22Rv1 (cell line): ENCODE results near the gene EIPR1.

Experiments
- H3K27ac ChIP-seq: fragments of 450-650 bp; 2 replicates; pipeline ENCODE4 v1.5.1; 2017
- ZFX ChIP-seq: fragments of 450-650 bp; IDR thresholded peaks from 2 replicates; pipeline ENCODE4 v1.6.1; 2017; ENCODE audit warnings: antibody characterized with exemption, borderline replicate concordance
- TF ChIP-seq, protein P1 (sequence below): fragments of 450-650 bp; IDR thresholded peaks from 2 replicates; pipeline ENCODE4 v1.5.1; 2017; ENCODE audit warnings: mild to moderate bottlenecking

Gene EIPR1

DNA sequence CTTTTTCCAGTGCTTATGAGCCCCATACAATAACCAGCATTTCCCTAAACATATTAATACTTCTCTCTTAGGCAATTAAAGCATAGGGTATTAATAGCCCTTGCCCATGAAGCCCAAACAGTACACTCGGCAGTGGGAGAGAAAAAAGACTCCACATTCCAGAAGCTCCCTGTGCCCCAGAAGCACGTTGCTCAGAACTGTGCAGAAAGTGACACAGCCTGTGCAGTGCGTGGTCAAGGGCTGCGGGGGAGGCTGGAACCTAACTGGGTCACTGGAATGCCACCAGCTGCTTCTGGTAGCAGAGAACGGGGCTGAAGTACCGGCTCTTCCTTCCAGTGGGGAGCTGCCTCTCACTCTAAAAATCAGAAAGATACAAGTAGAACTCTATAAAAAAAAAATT is 32.7 kb downstream of the EIPR1 start:
- TF ChIP-seq, protein P1, sequence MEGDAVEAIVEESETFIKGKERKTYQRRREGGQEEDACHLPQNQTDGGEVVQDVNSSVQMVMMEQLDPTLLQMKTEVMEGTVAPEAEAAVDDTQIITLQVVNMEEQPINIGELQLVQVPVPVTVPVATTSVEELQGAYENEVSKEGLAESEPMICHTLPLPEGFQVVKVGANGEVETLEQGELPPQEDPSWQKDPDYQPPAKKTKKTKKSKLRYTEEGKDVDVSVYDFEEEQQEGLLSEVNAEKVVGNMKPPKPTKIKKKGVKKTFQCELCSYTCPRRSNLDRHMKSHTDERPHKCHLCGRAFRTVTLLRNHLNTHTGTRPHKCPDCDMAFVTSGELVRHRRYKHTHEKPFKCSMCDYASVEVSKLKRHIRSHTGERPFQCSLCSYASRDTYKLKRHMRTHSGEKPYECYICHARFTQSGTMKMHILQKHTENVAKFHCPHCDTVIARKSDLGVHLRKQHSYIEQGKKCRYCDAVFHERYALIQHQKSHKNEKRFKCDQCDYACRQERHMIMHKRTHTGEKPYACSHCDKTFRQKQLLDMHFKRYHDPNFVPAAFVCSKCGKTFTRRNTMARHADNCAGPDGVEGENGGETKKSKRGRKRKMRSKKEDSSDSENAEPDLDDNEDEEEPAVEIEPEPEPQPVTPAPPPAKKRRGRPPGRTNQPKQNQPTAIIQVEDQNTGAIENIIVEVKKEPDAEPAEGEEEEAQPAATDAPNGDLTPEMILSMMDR, result no peak
- TF ChIP-seq ZFX, result no peak
- no peak overlapping the region for H3K27ac ChIP-seq

DNA sequence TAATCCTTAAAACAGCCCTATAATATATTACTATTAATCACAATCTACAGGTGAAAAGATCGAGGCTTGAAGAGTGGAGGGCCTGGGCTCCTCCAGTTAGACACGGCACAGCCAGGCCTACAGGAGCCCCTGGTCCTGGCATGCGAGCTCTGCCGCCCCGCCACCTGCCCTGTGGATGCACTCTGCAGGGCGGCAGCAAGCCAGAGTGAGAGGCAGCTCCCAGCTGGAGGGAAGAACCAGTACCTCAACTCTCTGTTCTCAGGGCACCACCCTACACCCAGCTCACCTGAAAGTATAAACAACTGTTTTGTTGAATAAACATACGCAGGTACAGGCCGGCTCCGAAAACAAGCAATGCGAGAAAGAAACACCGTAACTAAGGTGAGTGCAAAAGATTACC is 34.6 kb downstream of the EIPR1 start:
- TF ChIP-seq, protein P1, result no peak
- TF ChIP-seq ZFX, result no peak

GRCh38 chr2:3342324-3342723 is 35.3 kb downstream of the EIPR1 start:
- H3K27ac ChIP-seq, result no peak overlapping the region
- no peak for TF ChIP-seq ZFX

More for the DNA sequence above, 34.6 kb downstream of the EIPR1 start:
- H3K27ac ChIP-seq, result no peak overlapping the region

DNA sequence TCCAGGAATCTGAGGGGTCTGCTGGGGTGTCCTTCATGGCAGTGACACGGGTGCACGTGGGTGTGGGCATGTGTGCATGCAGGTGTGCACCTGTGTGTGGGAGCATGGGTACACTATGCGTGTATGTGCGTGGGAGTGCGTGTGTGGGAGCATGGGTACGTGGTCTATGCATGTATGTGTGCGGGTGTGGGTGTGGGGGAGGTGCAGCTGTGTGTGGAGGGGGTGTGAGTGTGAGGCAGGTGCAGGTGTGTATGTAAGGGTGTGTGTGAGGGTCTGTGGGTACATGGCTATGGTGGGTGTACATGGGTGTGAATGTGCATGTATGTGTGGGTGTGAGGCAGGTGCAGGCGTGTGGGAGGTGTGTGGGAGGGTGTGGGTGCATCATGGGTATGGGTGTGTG is 36.3 kb downstream of the EIPR1 start:
- H3K27ac ChIP-seq, result no peak overlapping the region
- TF ChIP-seq ZFX, result no peak
- TF ChIP-seq, protein P1, result no peak

DNA sequence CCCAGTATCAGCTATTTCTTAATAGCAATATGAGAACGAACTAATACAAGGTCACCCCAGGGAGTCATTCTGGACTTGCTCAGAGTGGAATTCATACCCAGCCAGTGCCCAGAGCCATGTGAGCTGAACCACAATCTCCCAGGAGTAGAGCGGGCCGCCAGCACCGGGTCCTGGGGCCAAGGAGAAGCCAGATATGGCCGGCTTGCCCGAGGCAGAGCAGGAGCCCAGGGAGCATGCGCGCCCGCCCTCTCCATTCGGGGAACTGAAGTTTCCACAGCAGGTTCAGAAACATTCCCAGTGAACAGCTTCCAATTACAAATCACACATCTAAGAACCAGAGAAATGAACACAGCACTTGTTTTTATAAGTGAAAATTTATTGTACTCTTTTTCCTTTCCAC is 37.5 kb downstream of the EIPR1 start:
- no peak overlapping the region for H3K27ac ChIP-seq
- TF ChIP-seq, protein P1, result no peak
- TF ChIP-seq ZFX, result no peak

DNA sequence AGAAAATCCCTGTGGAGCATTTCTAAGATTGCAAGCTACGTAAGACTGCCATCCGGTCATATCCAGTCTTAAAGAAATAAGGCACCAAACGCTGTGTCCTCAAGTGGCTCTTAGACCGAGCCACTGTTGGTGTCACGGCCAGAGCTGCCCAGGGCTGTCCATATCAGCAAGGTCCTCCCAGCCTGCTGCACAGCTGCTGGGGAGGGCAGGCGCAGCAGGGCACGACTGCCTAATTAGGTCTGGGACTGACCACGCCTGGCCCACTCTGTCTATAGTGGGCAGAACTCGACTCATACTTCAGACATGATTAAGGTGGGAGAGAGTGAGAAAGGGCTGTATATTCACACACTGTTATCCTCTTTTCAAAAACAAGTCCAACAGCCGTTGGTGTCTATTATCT is 39.3 kb downstream of the EIPR1 start:
- H3K27ac ChIP-seq, result no peak overlapping the region
- TF ChIP-seq, protein P1, result no peak
- TF ChIP-seq ZFX, result no peak

DNA sequence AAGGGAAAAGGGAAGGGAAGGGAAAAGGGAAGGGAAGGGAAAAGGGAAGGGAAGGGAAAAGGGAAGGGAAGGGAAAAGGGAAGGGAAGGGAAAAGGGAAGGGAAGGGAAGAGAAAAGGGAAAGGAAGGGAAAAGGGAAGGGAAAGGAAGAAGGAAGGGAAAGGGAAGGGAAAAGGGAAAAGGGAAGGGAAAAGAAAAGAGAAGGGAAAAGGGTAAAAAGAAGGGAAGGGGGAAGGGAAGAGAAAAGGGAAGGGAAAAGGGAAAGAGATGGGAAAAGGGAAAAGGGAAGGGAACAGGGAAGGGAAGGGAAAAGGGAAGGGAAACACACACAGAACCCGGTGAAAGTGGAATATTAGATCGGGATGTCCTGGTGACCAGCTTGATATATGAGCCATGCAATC is 40.8 kb downstream of the EIPR1 start:
- TF ChIP-seq, protein P1, result no peak
- TF ChIP-seq ZFX, result no peak
- H3K27ac ChIP-seq, result no peak overlapping the region
